ENCODE results near the gene EHBP1L1. TPM values are rescaled to one million over a fixed set of nuclear protein-coding genes. Genes with fewer than 3 reads are reported as not detected.

EHBP1L1 gene
- total and polyA plus RNA-seq, 2 of the 13 experiments (the other 11 are each of a cell fraction or from before 2014, with no cell fraction given): 8.3 to 10.6 TPM

DNA sequence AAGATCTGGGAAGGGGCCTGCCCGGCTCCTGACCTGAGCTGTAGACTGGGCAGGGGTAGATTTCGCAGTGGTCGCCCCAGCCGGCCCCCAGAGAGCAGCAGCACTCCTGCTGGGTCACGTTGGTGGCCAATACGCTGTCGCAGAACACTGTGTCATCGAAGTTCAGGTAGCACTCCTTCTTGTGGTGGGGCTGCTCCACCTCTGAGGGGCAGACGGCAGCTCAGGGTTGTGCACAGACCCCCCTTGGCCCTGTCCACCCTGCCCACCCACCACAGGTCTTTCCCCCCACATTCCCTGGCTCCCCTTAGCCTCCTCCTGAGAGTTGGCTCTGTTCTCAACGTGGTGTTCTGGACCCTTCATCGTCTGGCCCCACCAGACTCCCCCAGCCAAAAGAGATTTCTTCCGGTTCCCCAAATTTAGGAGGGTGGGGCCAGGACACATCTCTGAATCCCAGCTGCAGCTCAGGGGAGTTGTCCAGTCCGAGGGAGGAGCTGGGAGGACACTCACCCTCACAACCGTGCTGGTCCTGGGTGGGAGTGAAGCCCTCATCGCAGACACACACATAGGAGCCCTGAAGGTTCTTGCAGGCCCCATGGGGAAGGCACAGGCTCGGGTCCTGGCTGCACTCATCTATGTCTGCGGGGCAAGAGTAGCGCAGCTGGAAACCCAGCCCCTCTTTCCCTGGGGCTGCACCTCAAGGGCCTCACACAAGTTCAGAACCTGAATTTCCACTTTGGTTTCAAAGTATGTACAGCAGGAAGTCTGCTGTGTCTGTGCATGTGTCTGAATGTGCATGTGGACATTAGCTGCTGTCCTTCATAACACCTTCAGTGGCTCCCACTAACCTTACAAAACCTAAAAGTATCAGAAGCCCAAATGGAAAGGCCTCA is 34.5 kb upstream of the EHBP1L1 start:
- POLR2A ChIA-PET: interaction anchor here (0.6 to 1.4 kb wide), 4 partner anchors 10 to 33 kb away, joined by 3 to 5 read pairs (median 3); no protein-coding TSS in a partner anchor
- no peak for ATAC-seq

More for the DNA sequence above, 34.5 kb upstream of the EHBP1L1 start:
- no peak overlapping the region for H3K4me2 ChIP-seq (ENCODE audit: low read depth, low read length)
- H3K4me1 ChIP-seq (ENCODE audit: insufficient read depth, low read length): peaks cover 14% of the 10 kb centered on the region
- in situ Hi-C loops (cut with HindIII; ENCODE audit: extremely low pct_ligation_motif_present, low pct_unique_long_range_greater_than_20kb) (loop anchor here (5.0 kb wide), 1 partner anchor 46 kb away; no protein-coding TSS in a partner anchor), intact Hi-C loops (cut with micrococcal nuclease; ENCODE audit: unreplicated experiment) (loop anchor here (2.0 kb wide), 2 partner anchors 19 to 29 kb away; partner anchors contain the start of gene ZNRD2)
- no TSS peak for BruUV-seq (replicated peaks)
- H2AFZ ChIP-seq (ENCODE audit: low read length): no peak overlapping the region
- H3K27ac ChIP-seq (ENCODE audit: extremely low read length, insufficient read depth, low read length): no peak overlapping the region
- CTCF ChIA-PET (ENCODE audit: low intra/inter-chr PET ratio, low total read pairs): interaction anchor here (1.0 to 1.9 kb wide), 4 partner anchors 10 to 52 kb away, joined by 5 to 12 read pairs (median 8); partner anchors contain the start of genes FAM89B and ZNRD2
- TF ChIP-seq, protein P1, sequence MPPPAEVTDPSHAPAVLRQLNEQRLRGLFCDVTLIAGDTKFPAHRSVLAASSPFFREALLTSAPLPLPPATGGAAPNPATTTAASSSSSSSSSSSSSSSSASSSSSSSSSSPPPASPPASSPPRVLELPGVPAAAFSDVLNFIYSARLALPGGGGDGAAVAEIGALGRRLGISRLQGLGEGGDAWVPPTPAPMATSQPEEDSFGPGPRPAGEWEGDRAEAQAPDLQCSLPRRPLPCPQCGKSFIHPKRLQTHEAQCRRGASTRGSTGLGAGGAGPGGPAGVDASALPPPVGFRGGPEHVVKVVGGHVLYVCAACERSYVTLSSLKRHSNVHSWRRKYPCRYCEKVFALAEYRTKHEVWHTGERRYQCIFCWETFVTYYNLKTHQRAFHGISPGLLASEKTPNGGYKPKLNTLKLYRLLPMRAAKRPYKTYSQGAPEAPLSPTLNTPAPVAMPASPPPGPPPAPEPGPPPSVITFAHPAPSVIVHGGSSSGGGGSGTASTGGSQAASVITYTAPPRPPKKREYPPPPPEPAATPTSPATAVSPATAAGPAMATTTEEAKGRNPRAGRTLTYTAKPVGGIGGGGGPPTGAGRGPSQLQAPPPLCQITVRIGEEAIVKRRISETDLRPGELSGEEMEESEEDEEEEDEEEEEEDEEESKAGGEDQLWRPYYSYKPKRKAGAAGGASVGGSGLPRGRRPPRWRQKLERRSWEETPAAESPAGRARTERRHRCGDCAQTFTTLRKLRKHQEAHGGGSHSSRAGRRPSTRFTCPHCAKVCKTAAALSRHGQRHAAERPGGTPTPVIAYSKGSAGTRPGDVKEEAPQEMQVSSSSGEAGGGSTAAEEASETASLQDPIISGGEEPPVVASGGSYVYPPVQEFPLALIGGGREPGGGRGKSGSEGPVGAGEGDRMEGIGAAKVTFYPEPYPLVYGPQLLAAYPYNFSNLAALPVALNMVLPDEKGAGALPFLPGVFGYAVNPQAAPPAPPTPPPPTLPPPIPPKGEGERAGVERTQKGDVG (CRISPR knock-in tag; IDR thresholded peaks at IDR 0.05; ENCODE audit: borderline replicate concordance): 0 out of 2 replicates have a peak, but pooled peaks have one; percentile 6
- no peak for TF ChIP-seq HOXD1 (CRISPR knock-in tag; IDR thresholded peaks at IDR 0.05)
- peak; percentile 8 for TF ChIP-seq SRSF1 (optimal IDR thresholded peaks at IDR 0.05; ENCODE audit: low read depth, low read length)
- TF ChIP-seq POLR2AphosphoS5 (IDR thresholded peaks at IDR 0.05; ENCODE audit: low read depth, low read length): peak; percentile 12; the same call in 1 of the 2 replicates
- TF ChIP-seq ZNF772 (CRISPR knock-in tag; IDR thresholded peaks at IDR 0.05): 0 out of 2 replicates have a peak, but pooled peaks have one; percentile 38
- no peak for TF ChIP-seq YEATS2 (CRISPR knock-in tag; IDR thresholded peaks at IDR 0.05; ENCODE audit: borderline replicate concordance)
- TF ChIP-seq, protein P2, sequence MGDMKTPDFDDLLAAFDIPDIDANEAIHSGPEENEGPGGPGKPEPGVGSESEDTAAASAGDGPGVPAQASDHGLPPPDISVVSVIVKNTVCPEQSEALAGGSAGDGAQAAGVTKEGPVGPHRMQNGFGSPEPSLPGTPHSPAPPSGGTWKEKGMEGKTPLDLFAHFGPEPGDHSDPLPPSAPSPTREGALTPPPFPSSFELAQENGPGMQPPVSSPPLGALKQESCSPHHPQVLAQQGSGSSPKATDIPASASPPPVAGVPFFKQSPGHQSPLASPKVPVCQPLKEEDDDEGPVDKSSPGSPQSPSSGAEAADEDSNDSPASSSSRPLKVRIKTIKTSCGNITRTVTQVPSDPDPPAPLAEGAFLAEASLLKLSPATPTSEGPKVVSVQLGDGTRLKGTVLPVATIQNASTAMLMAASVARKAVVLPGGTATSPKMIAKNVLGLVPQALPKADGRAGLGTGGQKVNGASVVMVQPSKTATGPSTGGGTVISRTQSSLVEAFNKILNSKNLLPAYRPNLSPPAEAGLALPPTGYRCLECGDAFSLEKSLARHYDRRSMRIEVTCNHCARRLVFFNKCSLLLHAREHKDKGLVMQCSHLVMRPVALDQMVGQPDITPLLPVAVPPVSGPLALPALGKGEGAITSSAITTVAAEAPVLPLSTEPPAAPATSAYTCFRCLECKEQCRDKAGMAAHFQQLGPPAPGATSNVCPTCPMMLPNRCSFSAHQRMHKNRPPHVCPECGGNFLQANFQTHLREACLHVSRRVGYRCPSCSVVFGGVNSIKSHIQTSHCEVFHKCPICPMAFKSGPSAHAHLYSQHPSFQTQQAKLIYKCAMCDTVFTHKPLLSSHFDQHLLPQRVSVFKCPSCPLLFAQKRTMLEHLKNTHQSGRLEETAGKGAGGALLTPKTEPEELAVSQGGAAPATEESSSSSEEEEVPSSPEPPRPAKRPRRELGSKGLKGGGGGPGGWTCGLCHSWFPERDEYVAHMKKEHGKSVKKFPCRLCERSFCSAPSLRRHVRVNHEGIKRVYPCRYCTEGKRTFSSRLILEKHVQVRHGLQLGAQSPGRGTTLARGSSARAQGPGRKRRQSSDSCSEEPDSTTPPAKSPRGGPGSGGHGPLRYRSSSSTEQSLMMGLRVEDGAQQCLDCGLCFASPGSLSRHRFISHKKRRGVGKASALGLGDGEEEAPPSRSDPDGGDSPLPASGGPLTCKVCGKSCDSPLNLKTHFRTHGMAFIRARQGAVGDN (CRISPR knock-in tag; IDR thresholded peaks at IDR 0.05): peak; percentile 38; the same call in 1 of the 2 replicates
- TF ChIP-seq KDM5B (CRISPR knock-in tag; IDR thresholded peaks at IDR 0.05; ENCODE audit: borderline replicate concordance): peak; percentile 56; the same call in 1 of the 2 replicates
- TF ChIP-seq, protein P3, sequence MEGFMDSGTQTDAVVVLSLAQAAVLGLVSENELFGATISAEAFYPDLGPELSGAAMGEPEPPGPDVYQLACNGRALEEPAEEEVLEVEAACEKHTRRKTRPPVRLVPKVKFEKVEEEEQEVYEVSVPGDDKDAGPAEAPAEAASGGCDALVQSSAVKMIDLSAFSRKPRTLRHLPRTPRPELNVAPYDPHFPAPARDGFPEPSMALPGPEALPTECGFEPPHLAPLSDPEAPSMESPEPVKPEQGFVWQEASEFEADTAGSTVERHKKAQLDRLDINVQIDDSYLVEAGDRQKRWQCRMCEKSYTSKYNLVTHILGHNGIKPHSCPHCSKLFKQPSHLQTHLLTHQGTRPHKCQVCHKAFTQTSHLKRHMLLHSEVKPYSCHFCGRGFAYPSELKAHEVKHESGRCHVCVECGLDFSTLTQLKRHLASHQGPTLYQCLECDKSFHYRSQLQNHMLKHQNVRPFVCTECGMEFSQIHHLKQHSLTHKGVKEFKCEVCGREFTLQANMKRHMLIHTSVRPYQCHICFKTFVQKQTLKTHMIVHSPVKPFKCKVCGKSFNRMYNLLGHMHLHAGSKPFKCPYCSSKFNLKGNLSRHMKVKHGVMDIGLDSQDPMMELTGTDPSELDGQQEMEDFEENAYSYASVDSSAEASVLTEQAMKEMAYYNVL (CRISPR knock-in tag; IDR thresholded peaks at IDR 0.05; ENCODE audit: borderline replicate concordance): 0 out of 2 replicates have a peak, but pooled peaks have one; percentile 27
- TF ChIP-seq ZNF235 (CRISPR knock-in tag; IDR thresholded peaks at IDR 0.05; ENCODE audit: borderline replicate concordance): no peak
- peak; percentile 24 for TF ChIP-seq HNRNPLL (IDR thresholded peaks at IDR 0.05; ENCODE audit: low read depth, low read length, poor library complexity, severe bottlenecking)
- no peaks in the 10 kb centered on the region for H3K27me3 ChIP-seq (ENCODE audit: control insufficient read depth in 1 of 2, insufficient read depth in 2 of 2, low read length in 2 of 2)
- WGBS (ENCODE audit: low lambda C conversion rate): 69% methylated on average over 11 of the region's 18 CpGs
- H3K9ac ChIP-seq (ENCODE audit: insufficient read depth, low read depth, low read length): no peak overlapping the region
- no peaks in the 10 kb centered on the region for H4K20me1 ChIP-seq (ENCODE audit: insufficient read depth, low read length)
- no peaks in the 10 kb centered on the region for H3K9me3 ChIP-seq (ENCODE audit: low read length)
- FAIRE-seq (no peak), DNase-seq (ENCODE audit: low spot score) (no peak)
- H3K36me3 ChIP-seq (replicated peaks in 1 of 2; ENCODE audit: control insufficient read depth in 1 of 2, insufficient read depth in 2 of 2, low read length in 2 of 2): peaks cover 6 to 16% of the 10 kb centered on the region in 2 experiments; a peak in 3 of 5 replicates
- no peak overlapping the region for H3K4me3 ChIP-seq (replicated peaks in 1 of 3; ENCODE audit: insufficient read depth in 1 of 3, low read depth in 2 of 3, low read length in 3 of 3)
- H3K79me2 ChIP-seq (ENCODE audit: insufficient read depth, low read length): no peaks in the 10 kb centered on the region

All from HepG2 (cell line).